ENCODE measurements around the gene COX6B2.

COX6B2 gene

GRCh38 chr19:55362174-55362989 is 7.9 kb upstream of the COX6B2 start:
- DNase-seq (ENCODE audit: low read depth), result no peak

- no peak for DNase-seq (ENCODE audit: low read depth)
Observed at GRCh38 chr19:55360902-55361301, 6.4 kb upstream of the COX6B2 start.

- DNase-seq (ENCODE audit: low read depth), result no peak
Observed at GRCh38 chr19:55358943-55359908, 4.7 kb upstream of the COX6B2 start.

GRCh38 chr19:55358493-55358892 is 4.0 kb upstream of the COX6B2 start:
- no peak for DNase-seq (ENCODE audit: low read depth)

- no peak for DNase-seq (ENCODE audit: low read depth)
Observed at GRCh38 chr19:55355213-55355821, 798 bp upstream of the COX6B2 start.

- peak; percentile 50 for DNase-seq (ENCODE audit: low read depth)
Observed at GRCh38 chr19:55353803-55354697, 469 bp downstream of the COX6B2 start.

GRCh38 chr19:55353356-55353802 is 1.1 kb downstream of the COX6B2 start:
- DNase-seq (ENCODE audit: low read depth), result no peak

GRCh38 chr19:55352549-55353145 is 1.9 kb downstream of the COX6B2 start:
- no peak for DNase-seq (ENCODE audit: low read depth)

- no peak for DNase-seq (ENCODE audit: low read depth)
Observed at GRCh38 chr19:55352040-55352439, 2.5 kb downstream of the COX6B2 start.

GRCh38 chr19:55350620-55351315 is 3.8 kb downstream of the COX6B2 start:
- no peak for DNase-seq (ENCODE audit: low read depth)

- no peak for DNase-seq (ENCODE audit: low read depth)
Observed at GRCh38 chr19:55348317-55349034, 6.0 kb downstream of the COX6B2 start.

- no peak for DNase-seq (ENCODE audit: low read depth)
Observed at GRCh38 chr19:55347442-55348009, 7.0 kb downstream of the COX6B2 start.

GRCh38 chr19:55346725-55347441 is 7.6 kb downstream of the COX6B2 start:
- DNase-seq (ENCODE audit: low read depth), result no peak

GRCh38 chr19:55345818-55346724 is 8.4 kb downstream of the COX6B2 start:
- no peak for DNase-seq (ENCODE audit: low read depth)

- DNase-seq (ENCODE audit: low read depth), result no peak
Observed at GRCh38 chr19:55345101-55345817, 9.3 kb downstream of the COX6B2 start.

GRCh38 chr19:55344444-55344843 is 10.1 kb downstream of the COX6B2 start:
- DNase-seq (ENCODE audit: low read depth), result no peak

Data from activated T-cell treated with anti-CD3 and anti-CD28 coated beads for 1 hour (primary cell).